ENCODE results near the gene THTPA. TPM values are rescaled to one million over a fixed set of nuclear protein-coding genes. Genes with fewer than 3 reads are reported as not detected.

THTPA gene
- total and polyA plus RNA-seq, 2 of the 13 experiments (the other 11 are each of a cell fraction or from before 2014, with no cell fraction given) = 7.4 to 8.7 TPM

GRCh38 chr14:23569443-23570151 lies 13.5 kb downstream of the THTPA start:
- ATAC-seq = peak; percentile 52
- DNase-seq (ENCODE audit: low spot score) = peak; percentile 84
- H3K27ac ChIP-seq (ENCODE audit: extremely low read length, insufficient read depth, low read length) = no peak overlapping the region
- H2AFZ ChIP-seq (ENCODE audit: low read length) = no peak overlapping the region
- POLR2A ChIA-PET = interaction anchor here (0.6 to 6.5 kb wide), 7 partner anchors 11 to 248 kb away, joined by 3 to 113 read pairs (median 23); partner anchors contain the start of genes DHRS2, PABPN1 and THTPA
- H3K36me3 ChIP-seq (replicated peaks in 1 of 2; ENCODE audit: control insufficient read depth in 1 of 2, insufficient read depth in 2 of 2, low read length in 2 of 2) = peaks cover 11 to 18% of the 10 kb centered on the region in 2 experiments
- WGBS (ENCODE audit: low lambda C conversion rate) = 26% methylated on average over 7 of the region's 7 CpGs
- no peaks in the 10 kb centered on the region for H4K20me1 ChIP-seq (ENCODE audit: insufficient read depth, low read length)
- no peak for FAIRE-seq
- CTCF ChIA-PET (ENCODE audit: low intra/inter-chr PET ratio, low total read pairs) = interaction anchor here (1.9 kb wide), 1 partner anchor 92 kb away, joined by 5 read pairs; no protein-coding TSS in a partner anchor
- peaks cover 62% of the 10 kb centered on the region for H3K4me1 ChIP-seq (ENCODE audit: insufficient read depth, low read length)
- H3K9me3 ChIP-seq (ENCODE audit: low read length) = no peaks in the 10 kb centered on the region
- H3K79me2 ChIP-seq (ENCODE audit: insufficient read depth, low read length) = peaks cover 7% of the 10 kb centered on the region
- intact Hi-C loops (cut with micrococcal nuclease; ENCODE audit: unreplicated experiment) = loop anchor here (5.0 kb wide), 1 partner anchor 343 kb away; no protein-coding TSS in a partner anchor
- in situ Hi-C loops (cut with HindIII; ENCODE audit: extremely low pct_ligation_motif_present, low pct_unique_long_range_greater_than_20kb) = no loop called here
- peak overlapping the region in 1 of 3 experiments; percentile 13; a peak in 1 of 6 replicates for H3K4me3 ChIP-seq (replicated peaks in 1 of 3; ENCODE audit: insufficient read depth in 1 of 3, low read depth in 2 of 3, low read length in 3 of 3)
- H3K4me2 ChIP-seq (ENCODE audit: low read depth, low read length) = peak overlapping the region; percentile 52
- H3K9ac ChIP-seq (ENCODE audit: insufficient read depth, low read depth, low read length) = peak overlapping the region; percentile 2; the same call in 1 of the 2 replicates
- BruUV-seq (replicated peaks) = no TSS peak
- H3K27me3 ChIP-seq (ENCODE audit: control insufficient read depth in 1 of 2, insufficient read depth in 2 of 2, low read length in 2 of 2) = peaks cover 2 to 8% of the 10 kb centered on the region in 2 experiments; a peak in 2 of 5 replicates
- TF ChIP-seq, protein P1, sequence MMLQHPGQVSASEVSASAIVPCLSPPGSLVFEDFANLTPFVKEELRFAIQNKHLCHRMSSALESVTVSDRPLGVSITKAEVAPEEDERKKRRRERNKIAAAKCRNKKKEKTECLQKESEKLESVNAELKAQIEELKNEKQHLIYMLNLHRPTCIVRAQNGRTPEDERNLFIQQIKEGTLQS (CRISPR knock-in tag; IDR thresholded peaks at IDR 0.05) = 0 out of 2 replicates have a peak, but pooled peaks have one; percentile 24
- TF ChIP-seq ZNF687 (CRISPR knock-in tag; IDR thresholded peaks at IDR 0.05) (peak; percentile 65), KDM2A (CRISPR knock-in tag; IDR thresholded peaks at IDR 0.05; ENCODE audit: borderline replicate concordance, low read depth) (peak; percentile 26; the same call in 1 of the 2 replicates), ETV5 (CRISPR knock-in tag; IDR thresholded peaks at IDR 0.05; ENCODE audit: borderline replicate concordance) (peak; percentile 22; the same call in 1 of the 2 replicates), TBL1XR1 (IDR thresholded peaks at IDR 0.05; ENCODE audit: borderline replicate concordance, low read length, partially characterized antibody) (no peak), IRX3 (CRISPR knock-in tag; IDR thresholded peaks at IDR 0.05; ENCODE audit: borderline replicate concordance, low read depth) (no peak), IRF2 (CRISPR knock-in tag; IDR thresholded peaks at IDR 0.05) (0 out of 2 replicates have a peak, but pooled peaks have one; percentile 21), HNRNPUL1 (IDR thresholded peaks at IDR 0.05; ENCODE audit: low read depth, low read length) (no peak), RFX1 (IDR thresholded peaks at IDR 0.05) (peak; percentile 23; the same call in 1 of the 2 replicates), ZFP91 (CRISPR knock-in tag; IDR thresholded peaks at IDR 0.05; ENCODE audit: borderline replicate concordance) (peak; percentile 27; the same call in 1 of the 2 replicates), ARNT (IDR thresholded peaks at IDR 0.05) (peak; percentile 68; the same call in 1 of the 2 replicates)
- TF ChIP-seq, protein P2, sequence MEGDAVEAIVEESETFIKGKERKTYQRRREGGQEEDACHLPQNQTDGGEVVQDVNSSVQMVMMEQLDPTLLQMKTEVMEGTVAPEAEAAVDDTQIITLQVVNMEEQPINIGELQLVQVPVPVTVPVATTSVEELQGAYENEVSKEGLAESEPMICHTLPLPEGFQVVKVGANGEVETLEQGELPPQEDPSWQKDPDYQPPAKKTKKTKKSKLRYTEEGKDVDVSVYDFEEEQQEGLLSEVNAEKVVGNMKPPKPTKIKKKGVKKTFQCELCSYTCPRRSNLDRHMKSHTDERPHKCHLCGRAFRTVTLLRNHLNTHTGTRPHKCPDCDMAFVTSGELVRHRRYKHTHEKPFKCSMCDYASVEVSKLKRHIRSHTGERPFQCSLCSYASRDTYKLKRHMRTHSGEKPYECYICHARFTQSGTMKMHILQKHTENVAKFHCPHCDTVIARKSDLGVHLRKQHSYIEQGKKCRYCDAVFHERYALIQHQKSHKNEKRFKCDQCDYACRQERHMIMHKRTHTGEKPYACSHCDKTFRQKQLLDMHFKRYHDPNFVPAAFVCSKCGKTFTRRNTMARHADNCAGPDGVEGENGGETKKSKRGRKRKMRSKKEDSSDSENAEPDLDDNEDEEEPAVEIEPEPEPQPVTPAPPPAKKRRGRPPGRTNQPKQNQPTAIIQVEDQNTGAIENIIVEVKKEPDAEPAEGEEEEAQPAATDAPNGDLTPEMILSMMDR (CRISPR knock-in tag; IDR thresholded peaks at IDR 0.05) = peak; percentile 38; the same call in 1 of the 2 replicates
- TF ChIP-seq, protein P3, sequence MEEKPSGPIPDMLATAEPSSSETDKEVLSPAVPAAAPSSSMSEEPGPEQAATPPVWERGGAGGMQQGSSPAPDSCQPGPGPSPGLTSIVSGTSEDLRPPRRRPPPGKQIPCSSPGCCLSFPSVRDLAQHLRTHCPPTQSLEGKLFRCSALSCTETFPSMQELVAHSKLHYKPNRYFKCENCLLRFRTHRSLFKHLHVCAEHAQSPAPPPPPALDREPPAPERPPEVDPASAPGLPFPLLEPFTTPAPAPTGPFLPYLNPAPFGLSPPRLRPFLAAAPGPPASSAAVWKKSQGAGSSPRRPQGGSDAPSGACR (CRISPR knock-in tag; IDR thresholded peaks at IDR 0.05) = 0 out of 2 replicates have a peak, but pooled peaks have one; percentile 4

Measured in HepG2 (cell line).